ENCODE data around the gene NUDT14.

Gene NUDT14

GRCh38 chr14:105180592-105181548 lies at the start of gene NUDT14:
Gene NUDT14, minus strand, starts transcription at chr14:105181312. Its CDS starts 103 bp downstream, at chr14:105181209.
- peak; percentile 81 to 86 for DNase-seq

GRCh38 chr14:105229099-105229655 lies 48.1 kb upstream of the NUDT14 start:
- no peak for DNase-seq

DNA sequence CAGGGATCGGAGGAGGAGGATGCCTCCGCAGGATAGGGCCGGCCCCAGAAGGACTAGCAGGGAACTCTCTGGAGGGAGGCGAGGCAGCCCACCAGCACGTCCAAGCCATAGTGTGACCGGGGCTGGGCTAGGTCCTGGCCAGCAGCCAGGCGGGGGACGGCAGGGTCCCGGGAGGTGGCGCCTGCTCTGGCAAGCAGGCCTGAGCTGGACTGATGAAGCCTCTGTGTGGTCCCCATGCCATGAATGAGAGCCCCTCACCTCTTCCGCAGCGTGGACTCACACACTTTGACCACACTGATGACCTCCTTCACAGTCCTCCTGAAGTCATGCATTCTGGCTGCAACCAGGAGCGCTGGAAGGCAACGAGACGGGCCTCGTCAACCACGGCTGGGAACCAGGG lies 47.5 kb upstream of the NUDT14 start:
- DNase-seq = no peak

DNA sequence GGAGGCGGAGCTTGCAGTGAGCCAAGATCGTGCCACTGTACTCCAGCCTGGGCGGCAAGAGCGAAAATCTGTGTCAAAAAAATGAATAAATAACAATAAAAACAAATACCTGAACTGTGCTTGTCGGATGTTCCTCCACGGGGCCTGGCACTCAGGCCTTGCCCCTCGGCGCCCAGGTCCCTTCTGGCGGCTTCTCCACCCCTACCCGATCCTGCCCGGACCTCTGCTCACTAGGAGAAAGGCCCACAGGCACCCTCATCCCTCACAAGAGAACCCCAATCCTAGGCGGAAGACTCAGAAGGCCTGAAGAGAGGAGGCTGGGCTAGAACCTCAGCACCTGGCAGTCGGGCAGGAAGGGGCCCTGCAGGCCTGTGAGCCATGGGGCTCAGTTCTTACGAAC lies 46.2 kb upstream of the NUDT14 start:
- DNase-seq = no peak

DNA sequence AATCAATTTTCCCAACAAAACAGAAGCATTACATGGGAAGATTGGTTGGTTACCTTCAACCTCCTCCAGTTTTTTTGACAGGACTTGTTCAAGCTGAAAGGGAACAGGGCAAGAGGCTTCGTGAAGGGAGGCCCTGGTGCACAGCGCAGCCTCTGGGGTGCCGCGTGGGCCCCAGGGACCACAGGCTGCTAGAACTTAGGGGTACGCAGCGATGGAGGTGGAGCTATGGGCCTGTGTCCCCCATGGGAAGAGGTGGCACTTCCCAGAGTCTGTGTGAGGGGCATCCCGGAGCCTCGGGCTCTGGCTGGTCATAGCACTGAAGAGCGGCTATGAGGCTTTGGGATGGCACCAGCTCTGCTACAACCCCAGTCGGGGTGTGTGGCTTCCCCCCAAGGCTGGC lies 45.1 kb upstream of the NUDT14 start:
- DNase-seq = no peak

DNA sequence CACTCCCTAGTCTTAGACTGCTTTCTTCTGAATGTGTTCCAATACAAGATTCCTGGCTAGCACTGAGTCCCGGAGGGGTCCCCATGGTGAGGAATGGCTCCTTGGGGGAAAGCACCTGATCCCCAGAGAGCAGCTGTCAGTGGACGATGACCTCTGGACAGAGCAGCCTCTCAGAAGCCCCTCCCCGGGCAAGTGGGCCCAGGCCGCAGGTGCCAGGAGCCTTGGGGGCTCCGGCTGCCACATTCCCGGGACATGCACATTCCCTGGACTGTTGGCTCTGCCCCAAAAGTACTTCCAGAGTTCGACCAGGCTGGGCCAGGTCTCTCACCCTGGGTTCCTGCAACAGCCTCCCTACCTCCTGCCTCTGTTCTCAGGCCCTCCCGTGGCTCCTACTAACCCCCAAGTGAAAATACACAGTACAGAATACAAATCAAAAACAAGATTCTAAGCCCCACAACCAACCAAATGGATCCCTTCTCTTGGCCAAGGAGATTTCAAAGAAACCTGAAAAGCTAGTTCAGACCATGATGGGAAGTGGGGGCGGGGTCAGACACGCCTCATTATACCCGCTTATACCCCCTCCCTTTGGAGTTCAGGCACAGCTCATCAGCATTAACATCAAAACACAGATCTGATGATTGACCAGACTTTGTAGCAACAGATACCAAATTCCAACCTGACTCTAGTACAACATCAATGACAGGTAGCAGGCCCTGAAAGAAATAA lies 43.9 kb upstream of the NUDT14 start:
- DNase-seq = no peak

GRCh38 chr14:105223770-105224544 lies 42.8 kb upstream of the NUDT14 start:
- DNase-seq = no peak

- no peak for DNase-seq
These were observed 42.1 kb upstream of the NUDT14 start for GRCh38 chr14:105223260-105223659.

GRCh38 chr14:105221598-105222178 lies 40.6 kb upstream of the NUDT14 start:
- no peak for DNase-seq

DNA sequence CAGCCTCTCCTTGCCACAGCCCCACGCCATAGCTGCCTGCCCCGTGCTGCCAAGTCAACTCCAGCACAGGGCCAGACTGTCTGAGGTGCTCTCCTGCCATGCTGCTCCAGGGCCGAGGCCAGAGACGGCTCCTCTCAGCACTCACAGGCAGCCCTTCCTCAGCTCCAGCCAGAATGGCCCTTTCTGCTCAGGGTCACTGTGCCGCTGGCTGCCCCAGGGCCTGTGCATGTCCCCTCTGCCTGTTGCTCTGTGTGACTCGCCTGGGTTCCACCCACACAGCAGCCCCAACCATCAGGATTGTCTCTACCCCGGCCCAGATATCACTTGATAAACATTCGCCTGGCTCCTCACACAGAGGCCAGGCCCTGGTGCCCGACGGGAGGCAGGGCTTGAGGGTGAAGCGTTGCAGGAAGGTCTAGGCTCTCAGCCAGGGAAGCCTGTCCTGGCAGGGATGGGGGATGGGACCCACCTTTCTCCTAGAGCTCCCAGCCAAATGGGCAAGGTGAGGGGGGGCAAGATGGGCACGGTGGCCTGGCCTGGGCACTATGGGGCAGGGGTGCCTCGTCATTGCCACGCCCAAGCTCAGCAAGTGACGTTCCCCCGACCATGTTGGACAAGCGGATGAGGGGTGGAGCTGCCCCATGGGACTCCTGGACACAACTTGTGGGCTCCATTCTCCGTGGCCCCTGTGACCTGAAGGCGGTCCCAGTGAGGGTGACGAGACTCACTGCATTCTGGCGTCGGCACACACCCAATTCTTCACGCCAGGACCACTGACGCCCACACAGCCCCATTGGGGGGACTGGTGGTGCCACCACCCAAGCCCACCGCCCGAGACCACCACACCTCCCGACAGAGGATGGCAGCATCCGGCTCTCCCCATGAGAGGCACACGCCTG lies 39.8 kb upstream of the NUDT14 start:
- no peak for DNase-seq

DNA sequence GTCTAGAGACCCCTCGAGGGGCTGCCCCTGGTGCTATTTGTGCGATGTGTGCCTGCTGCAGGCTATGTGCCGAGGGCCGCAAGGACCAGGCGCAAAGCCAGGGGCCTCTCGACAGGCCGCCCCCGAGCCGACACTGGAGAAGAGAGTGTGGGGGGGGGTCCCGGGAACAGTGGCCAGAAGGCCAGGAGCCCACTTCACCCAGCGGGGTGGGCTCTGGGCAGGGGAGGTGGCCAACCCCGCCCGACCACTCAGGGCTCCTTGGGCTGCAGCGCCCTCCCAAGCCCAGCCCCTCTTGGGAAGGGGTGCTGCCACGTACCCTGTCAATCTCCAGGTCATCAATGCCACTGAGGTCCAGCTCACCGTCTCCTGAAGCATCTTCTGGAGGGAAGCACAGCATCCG lies 38.6 kb upstream of the NUDT14 start:
- no peak for DNase-seq

- no peak for DNase-seq
These were observed 38.0 kb upstream of the NUDT14 start for GRCh38 chr14:105219043-105219612.

DNA sequence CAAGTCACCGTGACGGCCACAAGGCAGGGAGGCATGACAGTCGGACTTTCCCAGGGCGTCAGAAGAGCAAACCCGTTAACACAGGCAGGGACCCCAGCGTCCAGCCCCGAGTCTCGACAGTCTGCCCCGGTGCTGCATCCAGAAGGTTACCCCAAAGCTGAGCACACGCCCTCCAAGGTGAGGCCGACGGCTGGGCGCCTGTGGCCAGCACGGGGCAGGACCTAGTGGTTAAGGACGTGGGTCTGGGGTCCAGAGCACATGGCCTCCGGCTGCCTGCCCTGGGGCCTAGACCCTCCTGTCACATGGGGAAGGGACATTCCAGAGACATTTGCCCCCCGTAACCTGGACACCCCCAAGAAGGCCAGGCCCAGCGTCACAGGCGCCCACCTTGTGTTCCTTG lies 37.5 kb upstream of the NUDT14 start:
- DNase-seq = no peak

GRCh38 chr14:105217774-105218173 lies 36.7 kb upstream of the NUDT14 start:
- DNase-seq = no peak

GRCh38 chr14:105216490-105217247 lies 35.6 kb upstream of the NUDT14 start:
- DNase-seq = no peak

GRCh38 chr14:105215602-105216001 lies 34.5 kb upstream of the NUDT14 start:
- DNase-seq = no peak

DNA sequence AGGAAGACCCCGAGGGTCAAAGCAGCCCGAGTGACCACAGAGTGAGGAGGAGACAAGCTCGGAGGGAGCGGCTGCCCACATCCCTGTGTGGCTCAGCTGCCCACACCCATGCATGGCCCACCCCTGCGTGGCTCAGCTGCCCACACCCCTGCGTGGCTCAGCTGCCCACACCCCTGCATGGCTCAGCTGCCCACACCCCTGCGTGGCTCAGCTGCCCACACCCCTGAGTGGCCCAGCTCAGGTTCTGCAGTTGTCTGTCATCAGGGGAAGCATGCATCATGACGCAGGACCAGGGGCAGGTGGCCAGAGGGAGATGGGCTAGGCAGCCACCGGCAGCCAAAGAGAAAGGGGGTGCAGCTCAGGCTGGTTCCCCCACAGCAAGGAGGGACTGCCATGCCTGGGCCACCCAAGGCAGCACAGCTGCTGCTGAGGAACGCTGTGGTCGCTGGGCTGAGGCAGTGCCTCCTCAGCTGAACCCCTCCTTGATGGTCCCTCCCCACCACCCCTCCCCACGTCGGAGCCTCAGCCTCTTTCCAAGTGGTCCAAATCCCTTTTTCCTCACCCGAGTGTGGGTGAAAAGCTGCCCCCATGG lies 33.3 kb upstream of the NUDT14 start:
- no peak for DNase-seq

- peak in 1 of 2 experiments; percentile 42 for DNase-seq
These were observed 32.2 kb upstream of the NUDT14 start for GRCh38 chr14:105213361-105213760.

- DNase-seq = peak; percentile 32 to 70
These were observed 31.6 kb upstream of the NUDT14 start for GRCh38 chr14:105212541-105213300.

Measured in NCI-H2081 (cell line).